GM19023 (cell line): Measurements from ENCODE around the gene PXMP4.

ENCODE experiments used
- ATAC-seq: cut with Tn5 transposase; IDR thresholded peaks from one replicate; pipeline ENCODE4 v1.9.1; 2021; ENCODE audit warnings: mild to moderate bottlenecking, moderate library complexity; ENCODE audit not compliant: unreplicated experiment

PXMP4 gene

DNA sequence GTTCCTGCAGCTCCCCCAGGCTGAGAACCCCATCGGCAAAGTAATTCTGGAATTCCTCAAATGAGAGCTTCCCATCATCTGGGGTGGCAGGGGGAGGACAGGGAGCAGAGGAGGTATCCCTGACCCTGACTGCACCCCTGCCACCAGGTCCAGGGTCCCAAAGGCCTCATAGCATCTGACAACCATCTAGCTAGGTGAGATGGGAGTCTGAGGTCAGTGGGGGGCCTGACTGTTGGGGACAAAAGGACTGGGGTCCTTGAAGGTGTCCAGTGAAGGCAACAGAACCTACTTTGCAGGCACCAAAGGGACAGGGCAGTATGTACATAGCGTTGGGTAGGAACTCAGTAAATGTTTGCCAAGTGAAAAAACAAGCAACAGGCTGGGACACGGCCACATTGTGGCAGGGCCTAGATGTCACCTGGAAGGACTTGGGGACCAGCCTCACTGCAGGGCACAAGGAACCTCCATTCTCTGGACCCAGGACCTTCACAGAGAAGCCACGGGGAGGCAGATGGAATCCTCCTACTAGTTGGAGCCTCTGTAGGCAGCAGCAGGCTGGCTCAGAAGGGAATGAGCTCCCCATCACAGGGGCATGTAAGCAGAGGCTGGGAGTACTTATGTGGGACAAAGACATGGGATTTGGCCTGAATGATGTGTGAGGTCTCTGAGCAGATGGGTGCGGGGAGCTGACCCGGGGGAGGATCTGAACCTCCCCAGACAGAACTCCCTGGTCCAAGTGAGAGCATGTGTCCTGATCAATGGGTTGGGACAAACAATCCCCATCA is 49.2 kb downstream of the PXMP4 start:
- ATAC-seq = no peak

DNA sequence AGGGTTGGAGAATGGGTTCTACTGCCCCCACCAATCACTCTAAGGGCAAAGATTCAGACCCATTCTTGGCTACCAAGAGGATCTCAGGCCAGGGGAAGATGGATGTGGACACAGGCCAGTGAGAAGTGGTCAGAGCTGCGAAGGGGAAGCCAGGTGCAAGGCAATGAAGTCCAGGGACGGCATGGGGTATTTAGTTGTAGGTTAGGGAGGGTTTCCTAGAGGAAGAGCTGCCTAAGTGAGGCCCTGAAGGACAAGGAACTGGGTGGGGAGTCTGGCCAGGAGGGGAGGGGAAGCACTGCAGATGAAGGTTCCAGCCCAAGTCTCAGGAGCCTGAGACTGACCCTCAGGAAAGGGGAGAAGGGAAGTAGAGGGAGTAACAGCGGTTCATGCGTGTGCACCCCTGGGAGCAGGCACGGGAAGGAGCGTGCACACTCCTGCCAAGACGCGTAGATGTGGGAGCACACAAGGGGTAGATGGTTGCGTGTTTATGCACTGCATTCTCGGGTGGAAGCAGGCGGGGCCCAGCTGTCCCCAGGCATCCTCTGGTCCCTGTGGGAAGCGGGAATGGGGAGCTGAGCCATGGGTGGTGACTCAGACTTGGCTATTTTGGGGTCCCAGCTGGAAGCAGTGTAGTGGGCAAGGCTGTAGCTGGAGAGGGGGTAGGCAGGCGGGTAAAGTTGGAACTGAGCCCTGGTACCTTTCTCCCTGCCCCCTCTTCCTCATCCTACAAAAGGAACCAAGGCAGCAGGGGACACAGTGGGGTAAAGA is 50.1 kb downstream of the PXMP4 start:
- ATAC-seq = no peak

DNA sequence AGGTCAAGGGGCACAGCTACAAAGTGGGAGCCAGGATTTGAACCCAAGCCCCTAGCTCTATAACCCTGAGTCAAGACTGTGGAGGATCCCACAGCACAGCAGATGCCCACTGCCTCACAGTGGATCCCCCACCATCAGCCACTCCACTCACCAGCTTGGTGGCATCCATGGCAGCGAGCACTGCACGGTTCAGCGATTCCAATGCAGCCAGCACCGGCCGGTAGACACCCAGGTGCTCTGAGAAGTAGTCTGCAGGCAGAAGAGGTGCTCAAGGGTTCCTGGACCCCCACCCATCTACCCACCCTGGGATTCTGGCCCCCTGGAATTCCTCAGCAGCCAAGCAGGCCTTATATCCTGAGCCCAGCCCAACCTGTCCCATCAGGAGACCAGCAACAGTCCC is 50.9 kb downstream of the PXMP4 start:
- no peak for ATAC-seq

DNA sequence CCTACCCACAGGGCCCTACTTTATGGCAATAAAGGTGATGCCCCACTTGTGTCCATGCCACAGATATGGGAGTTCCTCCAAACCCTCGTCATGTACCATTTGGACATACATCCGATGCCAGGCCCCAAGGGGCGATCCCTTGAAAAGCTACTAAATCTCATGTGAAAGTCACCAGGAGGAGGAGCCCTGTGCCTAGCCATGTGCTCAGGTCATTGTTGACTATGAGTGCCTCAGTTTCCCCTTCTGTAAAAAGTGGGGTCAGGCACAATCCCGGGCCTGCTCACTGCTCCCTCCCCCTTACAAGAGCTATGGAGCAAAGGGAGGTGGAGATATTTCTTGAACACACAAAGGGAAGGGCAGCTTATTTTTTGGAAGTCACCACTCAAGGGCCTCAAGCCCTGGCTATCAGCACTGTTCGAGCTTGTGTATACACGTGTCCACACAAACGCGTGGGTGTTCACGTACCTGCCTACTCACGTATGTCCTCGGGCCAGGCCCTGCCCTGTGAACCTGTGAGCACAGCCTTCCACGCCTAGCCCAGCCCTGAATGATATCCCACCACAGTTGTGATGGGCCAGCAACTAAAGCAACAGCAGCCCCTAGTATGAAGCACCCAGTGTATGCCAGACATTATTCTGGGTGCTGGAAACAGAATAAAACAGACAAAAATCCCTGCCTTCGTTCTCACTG is 51.5 kb downstream of the PXMP4 start:
- no peak for ATAC-seq

DNA sequence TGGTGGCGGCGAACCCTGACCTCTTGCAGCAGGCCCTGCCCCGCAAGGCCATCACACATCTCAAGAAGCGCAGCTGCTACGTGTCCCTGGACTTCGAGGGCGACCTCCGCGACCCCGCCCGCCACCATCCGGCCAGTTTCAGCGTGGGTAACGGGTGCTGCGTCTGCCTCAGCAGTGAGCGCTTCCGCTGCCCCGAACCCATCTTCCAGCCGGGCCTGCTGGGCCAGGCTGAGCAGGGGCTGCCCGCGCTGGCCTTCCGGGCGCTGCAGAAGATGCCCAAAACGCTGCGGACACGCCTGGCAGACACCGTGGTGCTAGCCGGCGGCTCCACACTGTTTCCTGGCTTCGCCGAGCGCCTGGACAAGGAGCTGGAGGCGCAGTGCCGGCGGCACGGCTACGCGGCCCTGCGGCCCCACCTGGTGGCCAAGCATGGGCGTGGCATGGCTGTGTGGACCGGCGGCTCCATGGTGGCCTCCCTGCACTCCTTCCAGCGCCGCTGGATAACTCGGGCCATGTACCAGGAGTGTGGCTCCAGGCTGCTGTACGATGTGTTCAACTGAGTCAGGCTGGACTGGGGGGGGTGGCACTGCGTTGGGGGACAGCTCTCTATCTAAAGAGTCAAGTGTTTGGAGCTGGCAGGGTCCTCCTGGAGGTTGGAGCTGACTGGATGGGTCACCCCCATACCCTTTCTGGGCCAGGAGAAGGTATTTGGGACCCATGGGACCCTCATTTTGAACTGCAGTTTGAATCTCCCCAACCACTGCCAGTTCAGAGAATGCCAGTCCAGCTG is 52.2 kb downstream of the PXMP4 start:
- peak; percentile 37 for ATAC-seq

DNA sequence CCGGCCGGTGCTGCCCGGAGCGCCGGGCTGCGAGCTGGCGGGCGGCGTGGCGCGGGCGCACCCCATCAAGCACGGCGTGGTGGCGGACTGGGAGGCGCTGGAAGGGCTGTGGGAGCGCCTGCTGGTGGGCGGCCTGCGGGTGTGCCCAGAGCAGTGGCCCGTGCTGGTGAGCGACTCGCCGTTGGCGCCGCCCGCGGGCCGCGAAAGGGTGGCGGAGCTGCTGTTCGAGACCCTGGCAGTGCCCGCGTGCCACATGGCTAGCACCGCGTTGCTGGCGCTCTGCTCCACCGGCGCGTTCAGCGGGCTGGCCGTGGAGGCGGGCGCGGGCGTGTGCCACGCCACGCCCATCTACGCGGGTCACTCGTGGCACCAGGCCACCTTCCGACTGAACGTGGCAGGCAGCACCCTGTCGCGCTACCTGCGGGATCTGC is 52.9 kb downstream of the PXMP4 start:
- ATAC-seq = peak; percentile 18

DNA sequence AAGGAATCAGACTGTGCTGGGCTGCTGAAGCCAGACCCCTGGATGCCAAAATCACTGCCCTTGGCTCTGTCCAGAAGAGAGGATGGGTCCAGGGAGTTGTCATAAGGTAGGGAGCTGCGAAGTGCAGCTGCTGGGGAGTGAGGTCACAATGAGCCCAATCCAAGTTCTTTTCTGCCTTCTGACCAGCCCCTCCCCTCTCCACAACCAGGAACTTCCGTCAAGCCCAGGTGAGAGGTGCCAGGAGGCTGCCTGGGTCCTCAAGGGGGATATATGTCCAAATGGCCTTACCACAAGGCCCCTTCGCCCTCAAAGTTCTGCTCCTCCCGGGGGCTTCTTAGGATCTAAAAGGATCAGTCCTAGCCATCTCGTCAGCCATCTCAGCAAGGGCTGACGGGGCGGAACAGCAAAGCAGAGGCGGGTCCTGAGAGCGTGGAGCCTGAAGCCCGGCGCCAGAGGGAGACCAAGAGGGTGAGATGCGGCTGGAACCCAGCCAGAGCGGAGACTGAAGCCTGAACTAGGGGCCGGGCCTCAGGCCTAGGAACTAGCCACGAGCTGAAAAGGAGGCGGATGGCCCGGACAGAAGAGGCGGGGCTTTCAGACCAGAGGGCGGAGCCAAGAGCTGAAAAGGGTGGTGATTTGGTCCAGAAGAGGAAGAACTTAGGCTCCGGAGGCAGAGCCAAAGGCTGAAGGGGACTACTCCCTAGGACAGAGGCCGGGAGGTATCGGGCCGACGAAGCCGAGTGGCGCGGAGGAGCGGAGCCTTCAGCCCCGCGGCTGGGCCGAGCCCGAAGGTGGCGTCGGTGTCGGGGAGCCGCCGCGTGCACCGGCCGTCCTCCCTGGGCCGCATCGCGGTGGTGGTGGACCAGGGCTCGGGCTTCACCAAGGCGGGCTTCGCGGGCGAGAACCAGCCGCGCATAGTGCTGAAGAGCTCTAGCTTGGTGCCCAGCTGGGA is 53.5 kb downstream of the PXMP4 start, which contains the start of gene ACTL10:
Gene ACTL10 (plus strand): TSS at position 651 of the 952 bp plus-strand sequence. CDS start 555 bp downstream, outside the sequence.
- peak; percentile 62 for ATAC-seq

DNA sequence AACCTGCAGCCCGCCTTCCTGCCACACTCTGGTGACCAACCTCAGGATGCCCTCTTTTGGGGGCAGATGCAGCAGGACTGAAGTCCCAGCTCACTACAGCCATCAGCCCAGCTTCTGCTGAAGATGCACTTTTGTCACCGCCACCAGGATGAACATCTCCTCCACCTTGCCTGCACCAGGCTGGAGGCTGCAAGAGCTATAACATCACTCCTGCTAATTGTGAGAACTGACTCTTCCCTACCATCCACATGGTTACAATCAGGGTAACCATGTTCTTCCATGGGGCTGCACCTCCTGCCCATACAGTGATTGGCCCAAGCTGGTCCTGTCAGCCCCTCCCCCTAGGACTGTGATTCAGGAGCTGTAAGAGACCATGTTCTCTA is 55.4 kb downstream of the PXMP4 start:
- ATAC-seq = no peak

DNA sequence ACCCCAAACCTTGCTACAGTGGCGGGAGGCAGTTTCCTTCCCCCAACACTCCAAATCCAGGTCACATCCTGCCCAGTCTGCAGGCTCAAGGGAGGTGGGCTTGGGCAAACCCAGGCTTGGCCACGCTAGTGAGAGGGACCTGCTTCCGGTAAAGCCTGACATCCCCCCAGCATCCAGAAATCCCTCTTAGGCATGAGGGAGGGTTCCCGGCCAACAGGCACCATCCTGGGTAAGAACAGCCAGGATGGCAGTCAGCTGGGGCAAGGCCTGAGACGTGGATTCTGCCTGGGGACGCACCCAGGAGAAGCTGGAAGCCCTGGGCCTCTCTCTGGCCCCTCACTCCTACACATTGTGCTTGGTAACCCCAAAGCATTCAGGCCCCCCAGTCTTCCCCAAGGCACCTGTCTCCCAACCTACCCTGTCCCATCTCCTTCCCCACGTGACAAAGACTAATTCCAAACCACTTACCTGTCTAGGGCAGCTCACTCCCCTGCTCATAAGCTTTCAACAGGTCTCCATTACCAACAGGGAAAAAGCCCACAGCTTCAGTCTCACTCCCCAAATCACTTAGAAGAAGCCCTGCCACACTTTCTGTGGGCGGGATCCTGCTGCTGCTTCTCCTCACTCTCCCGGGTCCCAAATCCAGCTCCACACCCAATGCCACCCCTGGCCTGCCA is 55.9 kb downstream of the PXMP4 start:
- ATAC-seq = no peak

DNA sequence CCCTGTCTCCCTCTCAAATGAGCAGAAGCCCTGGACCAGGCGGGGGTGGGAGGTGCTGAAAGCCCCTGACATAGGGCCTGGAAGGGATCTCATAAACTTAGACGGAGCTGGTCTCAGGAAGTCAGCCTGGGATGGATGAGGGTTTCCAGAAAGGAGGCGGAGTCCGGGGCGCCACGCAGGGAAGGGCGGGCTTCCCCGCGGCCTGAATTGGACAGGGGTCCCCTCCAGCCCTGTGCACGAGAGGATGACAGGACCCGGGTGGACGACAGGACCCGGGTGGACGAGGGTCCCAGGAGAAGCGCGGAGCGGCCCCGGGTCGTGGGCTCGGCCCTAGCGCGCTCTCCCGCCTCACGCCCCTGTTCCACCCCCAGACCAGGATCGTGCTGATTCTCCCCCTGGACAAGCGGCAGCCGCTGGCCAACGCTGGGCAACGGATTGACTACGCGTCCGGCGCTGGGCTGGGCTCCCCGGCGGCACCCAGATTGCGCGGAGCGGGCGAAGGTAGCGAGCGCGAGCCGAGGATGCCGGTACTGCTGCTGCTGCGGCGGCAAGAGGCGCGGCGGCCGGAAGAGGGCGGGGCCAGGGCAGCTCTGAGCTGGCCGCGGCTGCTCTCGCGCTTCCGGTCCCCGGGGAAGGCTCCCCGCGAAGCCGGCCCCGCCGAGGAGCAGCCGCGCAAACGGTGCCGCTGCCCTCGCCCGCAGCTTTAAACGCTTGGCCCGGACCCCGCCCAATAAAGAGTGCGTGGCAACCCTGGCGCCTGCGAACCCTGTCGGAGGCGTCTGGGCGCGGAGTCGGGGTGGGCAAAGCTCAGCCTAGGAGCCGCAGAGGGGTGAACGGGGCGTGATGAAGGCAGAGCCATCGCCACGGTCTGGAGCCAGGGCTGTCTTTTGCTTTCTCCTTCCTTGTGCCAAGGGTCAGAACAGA is 56.7 kb downstream of the PXMP4 start:
- ATAC-seq = peak; percentile 45

DNA sequence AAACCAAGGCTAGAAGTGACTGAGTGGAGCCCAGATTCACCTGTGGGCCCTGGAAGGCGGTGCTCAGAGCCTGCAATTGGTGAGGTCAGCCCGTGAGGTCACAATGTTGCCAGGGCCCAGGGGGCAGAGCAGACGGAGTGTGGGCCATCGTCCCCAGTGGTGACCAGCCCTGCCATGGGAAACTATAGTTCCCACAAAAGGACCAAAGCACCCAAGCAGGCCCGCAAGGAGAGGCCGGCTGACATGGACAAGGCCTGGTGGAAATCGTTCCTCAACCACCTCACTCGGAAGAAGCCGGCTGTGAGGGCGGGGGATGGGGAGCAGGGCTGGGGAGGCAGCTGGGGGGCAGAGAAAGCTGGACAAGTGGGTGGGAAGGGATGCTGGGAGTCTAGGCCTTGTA is 57.9 kb downstream of the PXMP4 start, which contains the start of gene C20orf144:
Gene C20orf144 (plus strand): TSS at position 156 of the 400 bp plus-strand sequence. CDS start 19 bp downstream, at position 175.
- ATAC-seq = no peak

DNA sequence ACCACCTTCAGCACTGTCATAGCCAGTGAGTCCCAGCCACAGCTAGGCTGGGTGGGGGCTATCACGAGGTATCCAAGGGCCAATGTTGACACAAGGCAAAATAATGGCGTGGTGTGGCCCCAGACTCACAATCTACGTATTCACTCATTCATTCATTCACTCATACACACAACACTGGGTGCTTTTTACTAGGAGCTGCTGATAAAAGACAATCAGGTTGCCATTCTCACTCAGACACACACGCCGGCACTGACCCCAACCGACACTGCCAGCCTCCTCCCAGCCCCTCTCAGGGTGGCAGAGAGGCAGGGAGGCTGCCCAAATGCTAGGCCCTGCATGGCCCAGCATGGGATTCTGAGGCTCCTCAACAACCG is 59.4 kb downstream of the PXMP4 start:
- ATAC-seq = no peak

DNA sequence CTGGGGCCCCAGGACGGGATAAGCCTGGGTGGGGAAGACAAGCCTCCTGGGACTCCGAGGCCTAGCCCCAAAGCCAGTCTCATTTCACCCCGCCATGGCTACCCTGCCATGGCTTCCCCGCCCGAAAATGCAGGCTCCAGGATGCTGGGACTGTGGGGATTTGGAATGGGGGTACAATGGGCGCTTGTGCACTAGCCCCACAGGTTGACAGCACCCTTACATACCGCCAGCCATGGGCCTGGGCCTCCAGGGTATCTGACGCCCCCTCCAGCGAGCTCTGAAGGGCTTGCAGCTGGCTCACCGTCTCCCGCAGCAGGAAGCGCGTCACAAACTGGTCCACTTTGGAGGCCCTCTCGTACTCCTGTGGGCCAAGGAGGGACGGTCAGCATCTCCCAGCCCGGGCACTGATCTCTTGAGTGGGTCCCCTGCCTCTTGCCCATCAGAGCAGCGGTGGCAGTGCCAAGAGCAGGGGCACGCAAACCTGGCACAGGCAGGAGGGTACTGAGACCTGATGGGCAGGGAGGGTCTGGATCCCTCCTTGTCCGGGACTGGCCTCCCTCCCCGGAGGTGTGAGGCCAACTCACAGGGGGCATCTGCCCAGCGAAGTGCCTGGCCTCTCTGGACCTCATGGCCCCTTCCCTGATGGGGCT is 60.0 kb downstream of the PXMP4 start:
- ATAC-seq = no peak

DNA sequence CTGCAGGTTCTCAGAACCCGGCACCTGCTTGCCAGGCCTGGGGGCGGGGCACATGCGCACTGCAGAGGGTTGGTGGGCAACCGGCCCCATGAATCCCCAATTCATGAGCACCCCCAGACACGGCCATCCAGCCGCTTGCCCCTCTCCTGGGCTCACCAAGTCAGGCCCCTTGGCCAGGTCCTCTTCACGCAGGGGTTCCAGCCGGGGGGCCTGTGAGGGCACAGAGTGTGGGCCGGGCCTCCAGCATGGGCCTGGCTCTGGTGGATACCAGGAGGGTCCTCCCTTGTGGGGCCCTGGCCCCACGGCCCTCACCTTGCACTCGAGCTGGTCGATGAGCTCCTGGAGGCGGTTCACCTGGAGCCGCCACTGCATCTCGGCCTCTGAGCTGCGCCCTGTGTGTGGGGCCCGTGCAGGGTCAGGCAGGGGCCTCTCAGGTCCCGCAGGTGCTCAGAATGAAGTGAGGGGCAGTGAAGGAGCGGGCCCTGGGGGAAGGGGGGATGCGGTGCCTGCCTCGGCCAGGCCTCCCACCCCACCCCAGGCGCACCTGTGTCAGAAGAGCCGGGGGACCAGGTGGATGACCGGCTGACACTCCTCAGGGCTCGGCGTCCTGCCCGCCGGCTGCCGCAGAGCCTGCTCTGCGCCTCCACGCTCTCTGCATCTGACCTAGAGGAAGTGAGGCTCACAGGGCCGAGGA is 60.6 kb downstream of the PXMP4 start:
- no peak for ATAC-seq

DNA sequence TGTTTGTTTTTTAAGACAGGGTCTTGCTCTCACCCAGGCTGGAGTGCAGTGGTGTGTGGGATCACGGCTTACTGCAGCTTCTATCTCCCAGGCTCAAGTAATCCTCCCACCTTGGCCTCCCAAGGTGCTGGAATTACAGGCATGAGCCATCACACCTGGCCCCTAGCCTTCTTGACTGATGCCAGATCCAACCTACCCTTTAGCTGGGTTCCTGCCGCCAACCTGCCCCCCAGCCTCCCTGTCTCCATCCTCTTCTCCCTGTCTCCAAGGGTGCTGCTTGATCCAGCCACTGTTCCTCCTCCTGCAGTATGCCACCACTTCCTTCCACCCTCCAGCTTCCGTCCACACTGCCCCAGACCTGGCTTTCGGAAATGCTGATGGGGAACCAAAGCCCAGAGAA is 61.2 kb downstream of the PXMP4 start:
- no peak for ATAC-seq

DNA sequence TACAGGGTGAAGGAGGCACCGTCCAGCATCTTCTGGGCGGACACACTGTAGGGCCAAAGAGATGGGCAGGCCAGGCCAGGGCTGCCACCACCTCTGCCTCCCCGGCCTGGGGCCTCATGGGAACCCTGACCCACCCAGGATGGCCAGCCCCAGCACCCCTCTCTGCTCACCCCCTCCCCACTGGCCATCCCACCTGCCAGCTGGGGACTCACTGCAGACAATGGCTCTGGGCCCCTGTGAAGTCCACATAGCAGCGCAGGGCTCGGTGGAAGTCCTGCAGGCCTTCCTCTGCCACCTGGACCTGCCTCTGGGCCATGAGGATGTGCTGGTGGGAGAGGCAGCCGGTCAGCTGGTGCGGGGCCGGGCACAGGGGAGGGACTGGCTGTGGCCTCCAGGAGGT is 61.6 kb downstream of the PXMP4 start:
- ATAC-seq = no peak

DNA sequence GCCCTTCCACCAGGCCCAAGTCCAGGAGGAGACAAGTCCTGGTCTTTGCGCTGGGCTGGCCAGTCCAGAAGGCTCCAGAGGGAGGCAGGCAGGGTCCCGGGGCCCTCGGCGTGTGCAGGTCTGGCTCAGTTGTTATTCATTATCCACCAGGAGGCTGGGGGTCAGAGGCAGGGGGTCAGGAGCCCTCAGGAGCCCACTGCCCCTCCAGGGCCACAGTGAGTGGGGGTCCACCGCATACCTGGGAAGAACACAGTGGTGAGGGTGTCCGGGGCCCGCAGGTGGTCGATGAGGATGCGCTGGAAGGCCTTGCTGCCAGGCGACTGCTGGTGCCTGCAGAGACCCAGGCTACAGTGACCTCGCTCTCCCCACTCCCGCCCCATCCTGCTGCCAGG is 62.4 kb downstream of the PXMP4 start:
- no peak for ATAC-seq
